Esophagus muscularis mucosa (tissue), 4 donors: ENCODE data around the gene COX7A2. TPM values are rescaled to one million over a fixed set of nuclear protein-coding genes. Genes with fewer than 3 reads are reported as not detected.

Experiments used
- DNase-seq: peaks from one replicate; pipeline ENCODE4 v3.0.0-alpha.2; 2017; ENCODE audit errors: extremely low spot score
- H3K27ac ChIP-seq, 4 donors: fragments of 200-600 bp; sonication (generic); replicated peaks in 1 of 4; 1 replicate in 3 of 4; 2 replicates in 1 of 4; pipeline ENCODE4 v1.5.1; 2016 to 2019; ENCODE audit warnings: mild to moderate bottlenecking in 1 of 4
- H3K27me3 ChIP-seq, 4 donors: fragments of 200-600 bp; sonication (generic); one replicate each; pipeline versions ENCODE4 v1.5.1 to v1.6.0; 2016 to 2019
- H3K36me3 ChIP-seq, 4 donors: fragments of 200-600 bp; sonication (generic); one replicate each; pipeline ENCODE4 v1.5.1; 2016 to 2019
- H3K4me1 ChIP-seq, 4 donors: fragments of 200-600 bp; sonication (generic); one replicate each; pipeline ENCODE4 v1.5.1; 2016 to 2019
- H3K4me3 ChIP-seq, 4 donors: fragments of 200-600 bp; sonication (generic); 1 replicate in 2 of 4; 2 replicates in 2 of 4; pipeline ENCODE4 v1.5.1; 2016 to 2019; ENCODE audit warnings: mild to moderate bottlenecking in 4 of 4, moderate library complexity in 1 of 4
- H3K9me3 ChIP-seq, 4 donors: fragments of 200-600 bp; sonication (generic); 1 replicate in 3 of 4; 2 replicates in 1 of 4; pipeline ENCODE4 v1.5.1; 2016 to 2019
- EP300 ChIP-seq: sonication (generic); formaldehyde crosslinking; IDR thresholded peaks from one replicate; pipeline ENCODE4 v1.6.1; 2017; ENCODE audit warnings: antibody characterized with exemption
- POLR2A ChIP-seq: fragments of 450-650 bp; IDR thresholded peaks from one replicate; pipeline ENCODE4 v1.6.1; 2017; ENCODE audit warnings: antibody characterized with exemption, moderate library complexity, mild to moderate bottlenecking, low read depth
- POLR2AphosphoS5 ChIP-seq, 2 donors: sonication (generic); formaldehyde crosslinking; IDR thresholded peaks; one replicate each; pipeline ENCODE4 v1.6.1; 2017; ENCODE audit warnings: antibody characterized with exemption in 2 of 2
- WGBS: methylation state at CpG from one replicate; pipeline ENCODE4 v1.1.5; 2018; 5-methylcytosine and 5-hydroxymethylcytosine counted together
- intact Hi-C: fragments of 100-400 bp; cut with DNase I; formaldehyde crosslinking; loops from one replicate; pipeline ENCODE4 v1.15.1; 2023
- total RNA-seq, 4 donors: library from RNA; depleted of rRNA; stranded (reverse); fragments of >200 nt; gene quantifications; one replicate each; pipeline versions ENCODE4 v1.1.0 to v1.2.1, GENCODE V29; 2016
- TF ChIP-seq, protein P1 (sequence below), 3 experiments: fragments of 200-600 bp in 2 of 3; fragments of 450-650 bp in 1 of 3; sonication (generic) in 2 of 3; IDR thresholded peaks; one replicate each; pipeline ENCODE4 v1.5.1; 2017 to 2019; ENCODE audit warnings: antibody characterized with exemption in 3 of 3, mild to moderate bottlenecking in 2 of 3, moderate library complexity in 1 of 3

Gene COX7A2
- total RNA-seq, 4 donors from 2014 or later = 126 to 480 (median 300) TPM

DNA sequence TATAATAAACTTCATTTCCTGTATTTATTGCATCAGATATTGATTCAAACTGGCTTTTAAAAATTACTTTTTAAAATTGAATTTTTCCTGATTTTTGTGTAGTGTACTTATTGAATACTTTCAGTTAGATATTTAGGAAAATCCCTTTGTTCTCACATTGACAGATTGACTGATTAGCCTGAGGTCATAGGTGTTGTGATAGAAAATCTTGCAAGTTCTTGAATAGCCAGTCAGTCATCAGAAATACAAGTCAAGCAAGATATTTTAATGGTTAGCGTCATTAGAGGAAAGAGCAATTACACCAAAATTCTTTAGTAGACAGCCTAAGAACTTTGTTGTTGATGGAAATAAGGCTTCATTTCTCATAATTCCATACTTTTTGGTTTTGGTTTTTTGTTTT is 44.4 kb upstream of the COX7A2 start:
- Histone ChIP-seq H3K36me3 (peaks cover 0 to 16% (median 0%) of the 10 kb centered on the region in 4 donors), H3K4me1 (peaks cover 5 to 33% (median 26%) of the 10 kb centered on the region in 4 donors), H3K4me3 (no peak overlapping the region), H3K9me3 (no peaks in the 10 kb centered on the region), H3K27me3 (no peaks in the 10 kb centered on the region), H3K27ac (no peak overlapping the region)
- WGBS = 97% methylated on average over 1 of the region's 1 CpG
- DNase-seq = no peak
- no peak for TF ChIP-seq POLR2AphosphoS5 (IDR thresholded peaks at IDR 0.05)
- no peak for TF ChIP-seq EP300
- no peak for TF ChIP-seq POLR2A
- TF ChIP-seq, protein P1, sequence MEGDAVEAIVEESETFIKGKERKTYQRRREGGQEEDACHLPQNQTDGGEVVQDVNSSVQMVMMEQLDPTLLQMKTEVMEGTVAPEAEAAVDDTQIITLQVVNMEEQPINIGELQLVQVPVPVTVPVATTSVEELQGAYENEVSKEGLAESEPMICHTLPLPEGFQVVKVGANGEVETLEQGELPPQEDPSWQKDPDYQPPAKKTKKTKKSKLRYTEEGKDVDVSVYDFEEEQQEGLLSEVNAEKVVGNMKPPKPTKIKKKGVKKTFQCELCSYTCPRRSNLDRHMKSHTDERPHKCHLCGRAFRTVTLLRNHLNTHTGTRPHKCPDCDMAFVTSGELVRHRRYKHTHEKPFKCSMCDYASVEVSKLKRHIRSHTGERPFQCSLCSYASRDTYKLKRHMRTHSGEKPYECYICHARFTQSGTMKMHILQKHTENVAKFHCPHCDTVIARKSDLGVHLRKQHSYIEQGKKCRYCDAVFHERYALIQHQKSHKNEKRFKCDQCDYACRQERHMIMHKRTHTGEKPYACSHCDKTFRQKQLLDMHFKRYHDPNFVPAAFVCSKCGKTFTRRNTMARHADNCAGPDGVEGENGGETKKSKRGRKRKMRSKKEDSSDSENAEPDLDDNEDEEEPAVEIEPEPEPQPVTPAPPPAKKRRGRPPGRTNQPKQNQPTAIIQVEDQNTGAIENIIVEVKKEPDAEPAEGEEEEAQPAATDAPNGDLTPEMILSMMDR (IDR thresholded peaks at IDR 0.05) = no peak
- intact Hi-C loops = no loop called here

GRCh38 chr6:75287424-75287823 is 43.8 kb upstream of the COX7A2 start:
- peaks cover 0 to 16% (median 0%) of the 10 kb centered on the region in 4 donors for H3K36me3 ChIP-seq
- intact Hi-C loops = no loop called here
- H3K4me3 ChIP-seq = no peak overlapping the region
- no peak for DNase-seq
- peaks cover 11 to 39% (median 32%) of the 10 kb centered on the region in 4 donors for H3K4me1 ChIP-seq
- H3K27me3 ChIP-seq = no peaks in the 10 kb centered on the region
- WGBS = 84% methylated on average over 1 of the region's 1 CpG
- no peak for TF ChIP-seq POLR2A
- TF ChIP-seq EP300 = no peak
- TF ChIP-seq, protein P1 (IDR thresholded peaks at IDR 0.05) = no peak
- no peak for TF ChIP-seq POLR2AphosphoS5 (IDR thresholded peaks at IDR 0.05)
- H3K27ac ChIP-seq = no peak overlapping the region
- no peaks in the 10 kb centered on the region for H3K9me3 ChIP-seq

- Histone ChIP-seq H3K9me3 (no peaks in the 10 kb centered on the region), H3K4me1 (peaks cover 16 to 44% (median 37%) of the 10 kb centered on the region in 4 donors), H3K4me3 (no peak overlapping the region), H3K36me3 (peaks cover 0 to 16% (median 0%) of the 10 kb centered on the region in 4 donors), H3K27me3 (no peaks in the 10 kb centered on the region), H3K27ac (no peak overlapping the region)
- WGBS = 82% methylated on average over 2 of the region's 2 CpGs
- TF ChIP-seq EP300 (no peak), POLR2A (no peak), POLR2AphosphoS5 (IDR thresholded peaks at IDR 0.05) (no peak)
- TF ChIP-seq, protein P1 (IDR thresholded peaks at IDR 0.05) = no peak
- intact Hi-C loops = no loop called here
- no peak for DNase-seq
Measured at GRCh38 chr6:75286955-75287354, 43.4 kb upstream of the COX7A2 start.

- TF ChIP-seq EP300 (no peak), POLR2A (no peak), POLR2AphosphoS5 (IDR thresholded peaks at IDR 0.05) (no peak)
- TF ChIP-seq, protein P1 (IDR thresholded peaks at IDR 0.05) = no peak
- intact Hi-C loops = no loop called here
- DNase-seq = no peak
- Histone ChIP-seq H3K36me3 (peaks cover 0 to 12% (median 0%) of the 10 kb centered on the region in 4 donors), H3K4me3 (peak overlapping the region; percentile 76 to 94 (median 84)), H3K27me3 (no peaks in the 10 kb centered on the region), H3K4me1 (peaks cover 26 to 57% (median 46%) of the 10 kb centered on the region in 4 donors), H3K27ac (peak overlapping the region; percentile 89 to 93 (median 92)), H3K9me3 (no peaks in the 10 kb centered on the region)
- WGBS = 2% methylated on average over 6 of the region's 6 CpGs
Measured at GRCh38 chr6:75285283-75285639, 41.7 kb upstream of the COX7A2 start.

DNA sequence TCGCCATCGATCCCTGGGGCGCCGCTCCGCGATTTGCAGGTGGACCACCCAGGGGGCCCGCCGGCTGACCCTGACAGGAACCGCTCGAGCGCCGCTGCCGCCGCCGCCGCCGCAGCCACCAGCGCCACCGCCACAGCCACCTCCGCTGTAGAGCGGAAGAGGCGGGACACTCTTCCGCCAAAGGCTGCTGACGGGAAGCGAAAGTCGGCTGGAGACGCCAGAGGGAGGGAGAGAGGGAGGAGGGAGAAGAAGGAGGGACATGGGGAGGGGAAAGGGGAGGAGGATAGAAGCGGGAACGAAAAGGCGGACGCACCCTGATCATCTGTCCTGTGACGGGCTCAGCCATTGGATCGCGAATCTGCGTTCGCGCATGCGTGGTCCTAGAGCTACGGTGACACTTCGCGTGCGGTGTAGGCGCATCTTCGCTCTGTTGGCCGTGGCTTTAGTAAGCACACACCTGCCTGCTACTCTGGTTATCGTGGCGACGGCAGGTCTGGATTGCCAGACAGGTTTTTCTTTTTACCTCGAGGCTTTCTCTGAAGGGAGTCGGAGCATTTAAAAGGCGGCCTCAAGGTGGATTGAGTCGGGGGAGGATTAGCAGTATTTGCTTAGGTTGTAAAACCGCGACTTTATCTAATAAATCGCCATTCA is 41.2 kb upstream of the COX7A2 start, which contains the start of gene TMEM30A:
Gene TMEM30A (minus strand): TSS at position 161 of the 651 bp plus-strand sequence. CDS start 154 bp downstream, at position 7.
- no peaks in the 10 kb centered on the region for H3K27me3 ChIP-seq
- peak within 1 kb of the TSS; percentile 89 to 93 (median 92) for H3K27ac ChIP-seq
- H3K4me3 ChIP-seq = peak within 1 kb of the TSS; percentile 76 to 94 (median 84)
- 0% methylated on average over 34 of the region's 55 CpGs for WGBS
- peaks cover 31 to 56% (median 51%) of the 10 kb centered on the region in 4 donors for H3K4me1 ChIP-seq
- H3K9me3 ChIP-seq = no peaks in the 10 kb centered on the region
- peak; percentile 98 for TF ChIP-seq POLR2AphosphoS5 (IDR thresholded peaks at IDR 0.05)
- TF ChIP-seq, protein P1 (IDR thresholded peaks at IDR 0.05) = peak in 1 of 3 experiments; percentile 6
- TF ChIP-seq EP300 = no peak
- TF ChIP-seq POLR2A = peak; percentile 91
- peak; percentile 99 for DNase-seq
- intact Hi-C loops = no loop called here
- peaks cover 0 to 7% (median 0%) of the 10 kb centered on the region in 4 donors for H3K36me3 ChIP-seq
